GM10248 (cell line): ENCODE data around the gene LANCL2.

ENCODE experiments used
- CTCF ChIA-PET: fragments of 300-600 bp; sonication (Branson Sonifier 250); formaldehyde crosslinking; extraction: SDS; loops from one replicate; lab custom pipeline; 2021; ENCODE audit warnings: antibody characterized with exemption; lab: Yijun Ruan, JAX
- POLR2A ChIA-PET: fragments of 350-650 bp; sonication (Branson Sonifier 250); formaldehyde crosslinking; extraction: SDS; loops from one replicate; lab custom pipeline; 2020; ENCODE audit warnings: antibody characterized with exemption; lab: Yijun Ruan, JAX
- DNase-seq: peaks from one replicate; pipeline ENCODE4 v3.0.0; 2012; ENCODE audit errors: extremely low spot score
- TF ChIP-seq, protein P1 (sequence below): IDR thresholded peaks from 2 replicates; pipeline ENCODE4 v1.5.1; 2012; ENCODE audit warnings: mild to moderate bottlenecking, low read depth; ENCODE audit errors: extremely low read depth, missing control alignments, control extremely low read depth

Gene LANCL2

DNA sequence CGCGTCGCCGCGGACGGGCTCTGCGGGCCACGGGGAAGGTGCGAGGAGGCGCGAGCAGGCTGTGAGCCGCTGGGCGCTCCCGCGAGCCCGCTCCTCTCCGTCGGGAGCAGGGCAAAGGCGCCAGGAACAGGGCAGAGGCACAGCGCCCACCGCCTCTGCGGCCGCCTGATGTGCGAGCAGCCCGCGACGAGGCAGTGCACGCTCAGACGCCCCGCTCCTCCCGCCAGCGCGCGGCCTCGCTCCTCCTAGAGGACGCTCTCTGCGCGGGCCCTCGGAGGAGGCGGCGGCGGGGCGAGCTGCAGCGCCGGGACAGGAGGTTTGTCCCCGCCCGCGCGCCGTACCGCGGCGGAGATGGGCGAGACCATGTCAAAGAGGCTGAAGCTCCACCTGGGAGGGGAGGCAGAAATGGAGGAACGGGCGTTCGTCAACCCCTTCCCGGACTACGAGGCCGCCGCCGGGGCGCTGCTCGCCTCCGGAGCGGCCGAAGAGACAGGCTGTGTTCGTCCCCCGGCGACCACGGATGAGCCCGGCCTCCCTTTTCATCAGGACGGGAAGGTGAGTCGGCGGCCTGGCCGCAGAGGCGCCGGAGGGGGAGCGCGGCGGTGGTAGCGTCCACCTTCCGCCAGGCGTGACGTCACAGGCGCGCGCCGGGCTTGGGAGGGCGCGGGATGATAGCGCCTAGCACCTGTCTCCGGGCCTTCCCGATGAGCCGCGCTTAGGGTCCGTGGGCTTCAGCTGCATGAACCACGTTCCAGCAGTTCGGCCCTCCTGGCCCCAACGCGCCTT lies 731 bp downstream of the LANCL2 start:
- ChIA-PET POLR2A (interaction anchor here (2.3 kb wide), 1 partner anchor 57 kb away, joined by 6 read pairs; no protein-coding TSS in a partner anchor), CTCF (interaction anchor here (1.0 to 2.3 kb wide), 8 partner anchors 9 to 88 kb away, joined by 3 to 12 read pairs (median 4); no protein-coding TSS in a partner anchor)
- TF ChIP-seq, protein P1, sequence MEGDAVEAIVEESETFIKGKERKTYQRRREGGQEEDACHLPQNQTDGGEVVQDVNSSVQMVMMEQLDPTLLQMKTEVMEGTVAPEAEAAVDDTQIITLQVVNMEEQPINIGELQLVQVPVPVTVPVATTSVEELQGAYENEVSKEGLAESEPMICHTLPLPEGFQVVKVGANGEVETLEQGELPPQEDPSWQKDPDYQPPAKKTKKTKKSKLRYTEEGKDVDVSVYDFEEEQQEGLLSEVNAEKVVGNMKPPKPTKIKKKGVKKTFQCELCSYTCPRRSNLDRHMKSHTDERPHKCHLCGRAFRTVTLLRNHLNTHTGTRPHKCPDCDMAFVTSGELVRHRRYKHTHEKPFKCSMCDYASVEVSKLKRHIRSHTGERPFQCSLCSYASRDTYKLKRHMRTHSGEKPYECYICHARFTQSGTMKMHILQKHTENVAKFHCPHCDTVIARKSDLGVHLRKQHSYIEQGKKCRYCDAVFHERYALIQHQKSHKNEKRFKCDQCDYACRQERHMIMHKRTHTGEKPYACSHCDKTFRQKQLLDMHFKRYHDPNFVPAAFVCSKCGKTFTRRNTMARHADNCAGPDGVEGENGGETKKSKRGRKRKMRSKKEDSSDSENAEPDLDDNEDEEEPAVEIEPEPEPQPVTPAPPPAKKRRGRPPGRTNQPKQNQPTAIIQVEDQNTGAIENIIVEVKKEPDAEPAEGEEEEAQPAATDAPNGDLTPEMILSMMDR, result peak; percentile 23
- peak; percentile 94 for DNase-seq

DNA sequence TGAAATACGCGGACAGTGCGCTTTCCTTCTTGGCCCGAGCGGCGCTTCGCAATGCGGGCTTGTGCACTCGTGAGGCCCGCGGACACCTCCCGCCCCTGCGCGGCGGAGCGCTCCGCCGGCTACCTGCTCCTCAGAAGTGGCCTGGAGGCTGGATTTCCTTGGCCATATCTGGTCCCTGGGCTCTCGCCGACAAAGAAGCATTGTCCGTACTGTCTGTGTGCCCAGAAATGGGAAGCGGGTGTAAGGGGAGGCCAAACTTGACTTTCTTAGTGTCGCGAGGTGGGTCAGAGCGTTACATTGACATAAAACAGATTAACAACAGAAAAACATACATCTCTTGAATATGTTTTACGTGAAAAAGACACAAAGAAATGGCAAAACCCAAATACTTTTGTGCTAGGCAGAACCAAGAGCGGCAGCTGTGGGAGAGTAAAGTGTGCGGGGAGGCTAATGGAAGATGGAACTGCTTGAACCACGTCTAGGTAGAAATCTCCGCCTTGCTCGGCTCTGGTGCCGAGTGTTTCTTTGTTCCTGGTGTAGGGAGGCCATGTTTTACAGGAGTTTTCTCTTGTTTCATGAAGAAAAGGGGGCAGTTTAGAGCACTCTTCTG lies 1.4 kb downstream of the LANCL2 start:
- CTCF ChIA-PET, result interaction anchor here (1.0 to 2.3 kb wide), 8 partner anchors 9 to 89 kb away, joined by 3 to 12 read pairs (median 4); no protein-coding TSS in a partner anchor
- POLR2A ChIA-PET, result interaction anchor here (2.3 kb wide), 1 partner anchor 57 kb away, joined by 6 read pairs; no protein-coding TSS in a partner anchor
- TF ChIP-seq, protein P1, result no peak
- DNase-seq, result no peak

DNA sequence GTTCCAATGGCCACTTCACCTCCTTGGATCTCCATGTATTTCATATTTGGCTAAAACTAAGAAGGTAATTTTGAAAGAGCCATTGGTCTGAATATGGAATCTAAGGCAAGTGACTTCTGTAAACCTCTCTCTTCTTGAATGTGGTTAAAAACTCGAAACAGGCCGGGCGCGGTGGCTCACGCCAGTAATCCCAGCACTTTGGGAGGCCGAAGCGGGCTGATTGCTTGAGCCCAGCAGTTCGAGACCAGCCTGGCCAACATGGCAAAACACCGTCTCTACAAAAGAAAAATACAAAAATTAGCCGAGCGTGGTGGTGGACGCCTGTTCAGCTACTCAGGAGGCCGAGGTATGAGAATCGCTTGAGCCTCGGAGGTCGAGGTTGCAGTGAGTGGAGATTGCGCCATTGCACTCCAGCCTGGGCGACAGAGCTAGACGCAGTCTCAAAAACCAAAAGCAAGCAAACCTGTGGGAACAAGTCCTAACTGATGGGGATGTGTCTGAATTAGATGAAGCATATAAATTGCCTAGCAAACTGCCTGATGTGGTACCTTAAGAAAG lies 2.2 kb downstream of the LANCL2 start:
- no peak for DNase-seq
- CTCF ChIA-PET, result interaction anchor here (2.3 kb wide), 1 partner anchor 8 kb away, joined by 12 read pairs; no protein-coding TSS in a partner anchor
- POLR2A ChIA-PET, result interaction anchor here (2.3 kb wide), 1 partner anchor 58 kb away, joined by 6 read pairs; no protein-coding TSS in a partner anchor
- TF ChIP-seq, protein P1, result no peak

DNA sequence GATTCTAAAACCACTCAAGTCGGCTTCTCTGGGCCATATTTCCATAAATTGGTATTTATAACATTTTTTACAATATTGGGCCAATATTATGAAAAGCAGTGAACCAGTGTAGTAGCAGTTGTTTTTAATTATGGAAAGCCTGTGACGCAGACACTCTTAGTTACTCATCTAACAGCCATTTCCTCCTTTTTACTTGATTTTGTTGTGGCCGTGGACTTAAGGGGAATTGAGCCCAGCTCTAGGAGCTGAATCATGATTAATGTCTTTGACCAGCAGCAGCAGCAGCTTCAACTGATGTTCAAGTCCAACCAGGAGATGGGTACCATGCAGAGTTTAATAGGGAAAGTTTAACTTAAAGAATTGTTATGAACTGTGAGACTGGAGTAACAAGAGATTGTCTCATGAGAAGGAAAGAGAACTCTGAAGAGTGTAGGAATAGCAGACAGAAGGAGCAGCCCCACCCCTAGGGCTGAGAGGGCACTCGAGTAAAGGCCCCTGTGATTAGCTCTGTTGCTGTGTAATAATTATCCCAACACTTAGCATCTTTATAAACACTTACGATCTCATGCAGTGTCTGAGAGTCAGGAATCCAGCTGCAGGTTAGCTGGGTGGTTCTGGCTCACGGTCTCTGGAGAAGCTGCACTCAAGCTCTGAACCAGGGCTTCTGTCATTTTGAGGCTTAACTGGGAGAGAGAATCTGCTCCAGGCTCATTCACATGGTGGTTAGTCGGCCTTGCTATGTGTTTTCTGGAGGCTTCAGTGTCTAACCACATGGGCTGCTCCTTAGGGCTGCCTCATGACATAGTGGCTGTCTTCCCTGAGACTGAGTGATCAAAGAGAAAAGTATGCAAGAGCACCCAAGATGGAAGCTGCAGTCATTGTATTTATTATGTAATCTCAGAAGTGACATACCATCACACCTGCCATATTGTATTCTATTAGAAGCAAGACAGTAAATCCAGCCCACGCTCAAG lies 4.6 kb downstream of the LANCL2 start:
- no peak for DNase-seq
- ChIA-PET CTCF (interaction anchor here (0.8 to 1.6 kb wide), 4 partner anchors 46 to 704 kb away, joined by 3 to 5 read pairs (median 4); no protein-coding TSS in a partner anchor), POLR2A (no interaction called here)
- TF ChIP-seq, protein P1, result no peak

DNA sequence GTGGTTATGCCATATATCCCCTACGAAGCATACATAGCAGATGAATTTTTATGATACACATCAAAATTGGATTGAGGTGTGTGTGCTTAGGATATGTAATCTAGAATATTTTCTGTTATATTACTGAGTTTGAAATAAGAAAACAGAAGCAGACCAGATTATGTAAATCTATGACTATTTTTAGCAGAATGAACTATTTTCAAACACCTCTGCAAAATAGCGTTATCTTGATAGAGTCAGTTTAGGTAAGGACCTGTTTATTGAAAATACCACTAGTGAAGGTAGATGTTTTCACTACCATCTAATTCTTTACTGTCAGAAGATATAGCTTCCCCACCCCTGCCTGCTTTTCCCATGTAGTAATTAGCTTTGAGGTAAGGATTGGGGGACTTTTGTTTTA lies 9.1 kb downstream of the LANCL2 start:
- DNase-seq, result no peak
- POLR2A ChIA-PET, result no interaction called here
- TF ChIP-seq, protein P1, result no peak
- CTCF ChIA-PET, result interaction anchor here (1.0 to 3.3 kb wide), 4 partner anchors 8 to 41 kb away, joined by 3 to 12 read pairs (median 8); partner anchors contain the start of gene LANCL2
